Ishikawa (cell line): ENCODE measurements around the gene STAC2.

Experiments used
- CEBPB ChIP-seq: IDR thresholded peaks from 2 replicates; pipeline ENCODE4 v1.6.1; 2012
- CREB1 ChIP-seq: IDR thresholded peaks from 2 replicates; pipeline ENCODE4 v1.6.1; 2012; ENCODE audit warnings: low read depth
- EGR1 ChIP-seq: IDR thresholded peaks from 2 replicates; pipeline ENCODE4 v1.6.1; 2012
- EP300 ChIP-seq: IDR thresholded peaks from 2 replicates; pipeline ENCODE4 v1.6.1; 2012; ENCODE audit warnings: borderline replicate concordance
- FOXM1 ChIP-seq: IDR thresholded peaks from 2 replicates; pipeline ENCODE4 v1.6.1; 2012; ENCODE audit warnings: low read depth, borderline replicate concordance
- MAX ChIP-seq: IDR thresholded peaks from 2 replicates; pipeline ENCODE4 v1.6.1; 2012
- NFIC ChIP-seq: IDR thresholded peaks from 2 replicates; pipeline ENCODE4 v1.6.1; 2012
- RAD21 ChIP-seq: IDR thresholded peaks from 2 replicates; pipeline ENCODE4 v1.6.1; 2012; ENCODE audit warnings: low read depth
- REST ChIP-seq: IDR thresholded peaks from 2 replicates; pipeline ENCODE4 v1.6.1; 2012; ENCODE audit warnings: low read depth, mild to moderate bottlenecking
- TAF1 ChIP-seq: IDR thresholded peaks from 2 replicates; pipeline ENCODE4 v1.6.1; 2012; ENCODE audit warnings: low read depth, mild to moderate bottlenecking
- TCF12 ChIP-seq: IDR thresholded peaks from 2 replicates; pipeline ENCODE4 v1.6.1; 2012; ENCODE audit warnings: low read depth
- TEAD4 ChIP-seq: IDR thresholded peaks from 2 replicates; pipeline ENCODE4 v1.6.1; 2012
- USF1 ChIP-seq: IDR thresholded peaks from 2 replicates; pipeline ENCODE4 v1.6.1; 2012
- YY1 ChIP-seq: IDR thresholded peaks from 2 replicates; pipeline ENCODE4 v1.6.1; 2012; ENCODE audit warnings: low read depth
- ZBTB7A ChIP-seq: IDR thresholded peaks from 2 replicates; pipeline ENCODE4 v1.6.1; 2012; ENCODE audit warnings: low read depth

The STAC2 gene

GRCh38 chr17:39171933-39172332 is 53.8 kb downstream of the STAC2 start:
- no peak for TF ChIP-seq CEBPB
- no peak for TF ChIP-seq RAD21
- TF ChIP-seq NFIC: no peak
- TF ChIP-seq ZBTB7A: no peak
- TF ChIP-seq FOXM1: no peak
- TF ChIP-seq CREB1: no peak
- no peak for TF ChIP-seq MAX
- TF ChIP-seq EP300: no peak
- TF ChIP-seq TCF12: no peak
- no peak for TF ChIP-seq TAF1
- no peak for TF ChIP-seq TEAD4
- TF ChIP-seq REST: no peak
- no peak for TF ChIP-seq USF1
- no peak for TF ChIP-seq EGR1
- TF ChIP-seq YY1: no peak

- TF ChIP-seq NFIC: no peak
- no peak for TF ChIP-seq RAD21
- TF ChIP-seq MAX: no peak
- TF ChIP-seq EGR1: no peak
- no peak for TF ChIP-seq REST
- TF ChIP-seq FOXM1: no peak
- no peak for TF ChIP-seq TEAD4
- TF ChIP-seq TCF12: no peak
- no peak for TF ChIP-seq CEBPB
- TF ChIP-seq USF1: no peak
- TF ChIP-seq TAF1: no peak
- no peak for TF ChIP-seq EP300
- TF ChIP-seq CREB1: no peak
- no peak for TF ChIP-seq ZBTB7A
- no peak for TF ChIP-seq YY1
Observed at GRCh38 chr17:39170558-39170957, 55.2 kb downstream of the STAC2 start.

GRCh38 chr17:39170109-39170508 is 55.6 kb downstream of the STAC2 start:
- no peak for TF ChIP-seq TAF1
- no peak for TF ChIP-seq MAX
- TF ChIP-seq ZBTB7A: no peak
- no peak for TF ChIP-seq NFIC
- no peak for TF ChIP-seq FOXM1
- no peak for TF ChIP-seq RAD21
- no peak for TF ChIP-seq TEAD4
- no peak for TF ChIP-seq REST
- no peak for TF ChIP-seq CREB1
- no peak for TF ChIP-seq USF1
- no peak for TF ChIP-seq CEBPB
- no peak for TF ChIP-seq YY1
- no peak for TF ChIP-seq EP300
- TF ChIP-seq EGR1: no peak
- no peak for TF ChIP-seq TCF12

- TF ChIP-seq TAF1 (no peak), MAX (no peak), CREB1 (no peak), CEBPB (no peak), TEAD4 (no peak), REST (no peak), ZBTB7A (no peak), TCF12 (no peak), YY1 (no peak), NFIC (no peak), USF1 (no peak), RAD21 (no peak), EP300 (no peak), EGR1 (no peak), FOXM1 (no peak)
Observed at GRCh38 chr17:39169518-39169917, 56.2 kb downstream of the STAC2 start.
